Endothelial cell of umbilical vein (primary cell): ENCODE data around the gene RAB11FIP3. TPM values are rescaled to one million over a fixed set of nuclear protein-coding genes. Genes with fewer than 3 reads are reported as not detected.

Experiments used
- BruUV-seq: library from RNA; stranded (reverse); fragments of 400-500 nt; replicated peaks from 2 replicates; lab custom pipeline; 2021; lab: Mats Ljungman, UMichigan
- CTCF ChIA-PET: fragments of 300-600, 350-600 bp; sonication (Branson Sonifier 250); formaldehyde crosslinking; loops from one replicate; lab custom pipeline; 2021; ENCODE audit warnings: antibody characterized with exemption, inconsistent platforms; lab: Charles Lee
- POLR2A ChIA-PET: fragments of 300-600, 350-600 bp; sonication (Branson Sonifier 250); formaldehyde crosslinking; loops from one replicate; lab custom pipeline; 2021; ENCODE audit warnings: antibody characterized with exemption, inconsistent platforms; lab: Charles Lee
- DNase-seq: peaks from one replicate; pipeline ENCODE4 v3.0.0-alpha.2; 2011; ENCODE audit warnings: low read depth, low spot score
- FAIRE-seq: peaks from 2 replicates; lab custom pipeline; 2011; peaks lifted over from hg19 to GRCh38; lab: Jason Lieb, UNC
- H2AFZ ChIP-seq: 2 replicates; pipeline ENCODE4 v1.6.0; 2012; ENCODE audit warnings: low read depth, low read length, control low read depth, inconsistent platforms
- H3K27ac ChIP-seq: 2 replicates; pipeline ENCODE4 v1.5.1; 2011; ENCODE audit warnings: low read depth, mild to moderate bottlenecking, control low read depth, low read length, moderate library complexity; ENCODE audit not compliant: insufficient read depth
- H3K27me3 ChIP-seq, 2 experiments: 2 replicates each; pipeline versions ENCODE4 v1.6.0 to v1.6.1; 2011; ENCODE audit warnings: low read length in 2 of 2, mixed read lengths in 1 of 2; ENCODE audit not compliant: control insufficient read depth in 2 of 2, insufficient read depth in 2 of 2
- H3K36me3 ChIP-seq, 2 experiments: 2 replicates in 1 of 2; 3 replicates in 1 of 2; pipeline ENCODE4 v1.5.1; 2011; ENCODE audit warnings: low read length in 2 of 2, mild to moderate bottlenecking in 1 of 2, moderate library complexity in 1 of 2; ENCODE audit not compliant: control insufficient read depth in 2 of 2, insufficient read depth in 2 of 2; ENCODE audit errors: extremely low read depth in 1 of 2
- H3K4me1 ChIP-seq: 3 replicates; pipeline ENCODE4 v1.5.1; 2011; ENCODE audit warnings: mild to moderate bottlenecking, low read length; ENCODE audit not compliant: control insufficient read depth, insufficient read depth; ENCODE audit errors: extremely low read depth
- H3K4me2 ChIP-seq: 2 replicates; pipeline ENCODE4 v1.6.1; 2011; ENCODE audit warnings: low read length, control low read depth, mixed read lengths; ENCODE audit not compliant: insufficient read depth
- H3K4me3 ChIP-seq, 3 experiments: fragments of 200-600 bp in 1 of 3; sonication (generic), shearing (Covaris generic) in 1 of 3; replicated peaks in 1 of 3; 2 replicates each; pipeline ENCODE4 v1.5.1; 2011 to 2016; ENCODE audit warnings: control low read depth in 3 of 3, low read length in 3 of 3, mild to moderate bottlenecking in 2 of 3, inconsistent platforms in 1 of 3, low read depth in 1 of 3, moderate library complexity in 1 of 3; ENCODE audit not compliant: insufficient read depth in 1 of 3
- H3K79me2 ChIP-seq: 2 replicates; pipeline ENCODE4 v1.6.0; 2012; ENCODE audit warnings: low read length, inconsistent platforms; ENCODE audit not compliant: control insufficient read depth, insufficient read depth
- H3K9ac ChIP-seq: replicated peaks from 2 replicates; pipeline ENCODE3; 2011; ENCODE audit warnings: low read length, control low read depth; ENCODE audit not compliant: insufficient read depth; ENCODE audit errors: extremely low read depth
- H3K9me1 ChIP-seq: replicated peaks from 3 replicates; pipeline ENCODE4 v1.6.0; 2011; ENCODE audit warnings: mild to moderate bottlenecking, low read length; ENCODE audit not compliant: control insufficient read depth, insufficient read depth; ENCODE audit errors: extremely low read depth
- H3K9me3 ChIP-seq: replicated peaks from 2 replicates; pipeline ENCODE4 v1.5.1; 2012; ENCODE audit warnings: low read length, inconsistent platforms; ENCODE audit not compliant: control insufficient read depth, insufficient read depth
- H4K20me1 ChIP-seq: replicated peaks from 2 replicates; pipeline ENCODE3; 2011; ENCODE audit warnings: mild to moderate bottlenecking, low read length; ENCODE audit not compliant: control insufficient read depth, insufficient read depth; ENCODE audit errors: extremely low read depth
- EZH2 ChIP-seq: IDR thresholded peaks from 2 replicates; pipeline ENCODE4 v1.6.1; 2012; ENCODE audit warnings: borderline replicate concordance, low read depth, mild to moderate bottlenecking, moderate library complexity, low read length, inconsistent platforms; ENCODE audit not compliant: severe bottlenecking
- FOS ChIP-seq: IDR thresholded peaks from 2 replicates; pipeline ENCODE4 v1.6.1; 2011; ENCODE audit warnings: mild to moderate bottlenecking, low read length, moderate library complexity, borderline replicate concordance; ENCODE audit not compliant: insufficient read depth
- GATA2 ChIP-seq: IDR thresholded peaks from 2 replicates; pipeline ENCODE4 v1.7.0; 2011; ENCODE audit warnings: low read depth, mild to moderate bottlenecking, moderate library complexity, mixed read lengths, low read length; ENCODE audit not compliant: insufficient read length, insufficient read depth
- JUN ChIP-seq: IDR thresholded peaks from 2 replicates; pipeline ENCODE4 v1.6.1; 2011; ENCODE audit warnings: borderline replicate concordance, low read depth; ENCODE audit not compliant: insufficient read length, insufficient read depth
- MYC ChIP-seq: IDR thresholded peaks from one replicate; pipeline ENCODE4 v1.6.1; 2011; ENCODE audit warnings: mild to moderate bottlenecking, low read depth, low read length
- POLR2A ChIP-seq: IDR thresholded peaks from 2 replicates; pipeline ENCODE4 v1.6.1; 2012; ENCODE audit warnings: low read depth, mild to moderate bottlenecking, control low read depth, low read length
- POLR2AphosphoS5 ChIP-seq: IDR thresholded peaks from 2 replicates; pipeline ENCODE4 v1.6.1; 2012; ENCODE audit warnings: low read depth, mild to moderate bottlenecking, control low read depth, low read length, moderate library complexity; ENCODE audit not compliant: insufficient read depth
- dilution Hi-C: fragments of 300-500 bp; cut with MboI; formaldehyde crosslinking; loops from one replicate; pipeline ENCODE4 v1.15.0; 2019; ENCODE audit warnings: low sequenced_read_pairs; ENCODE audit not compliant: extremely low pct_ligation_motif_present
- intact Hi-C: fragments of 100-400 bp; cut with micrococcal nuclease; formaldehyde crosslinking; loops from one replicate; pipeline ENCODE4 v1.10.0; 2022
- polyA plus RNA-seq, 4 experiments: library from polyadenylated mRNA; depleted of rRNA in 3 of 4; stranded (reverse) in 3 of 4; unstranded in 1 of 4; fragments of >200 nt; gene quantifications; 2 replicates each; pipeline versions ENCODE4 v1.2.1 to v1.2.3, GENCODE V29; 2011 to 2012; ENCODE audit warnings: missing spikeins in 1 of 4
- total RNA-seq: library from RNA; stranded (reverse); gene quantifications from 2 replicates; pipeline ENCODE4 v1.2.3, GENCODE V29; 2021
- TF ChIP-seq, protein P1 (sequence below): IDR thresholded peaks from 2 replicates; pipeline ENCODE4 v1.6.1; 2011; ENCODE audit not compliant: insufficient read depth, insufficient read length
- TF ChIP-seq, protein P2 (sequence below), 2 donors: IDR thresholded peaks; 1 replicate in 1 of 2; 2 replicates in 1 of 2; pipeline ENCODE4 v1.5.1; 2011; ENCODE audit warnings: low read length in 2 of 2, mild to moderate bottlenecking in 2 of 2, moderate library complexity in 2 of 2, control low read depth in 1 of 2, inconsistent platforms in 1 of 2, low read depth in 1 of 2; ENCODE audit not compliant: insufficient read depth in 1 of 2; ENCODE audit errors: extremely low read depth in 1 of 2

RAB11FIP3 gene
- total and polyA plus RNA-seq, 2 donors (not counting 3 experiments of a cell fraction or from before 2014, with no cell fraction given), result 20.5 to 75.9 TPM

GRCh38 chr16:497258-497657 lies 71.8 kb downstream of the RAB11FIP3 start:
- dilution Hi-C loops, result no loop called here
- no peaks in the 10 kb centered on the region for H3K9me1 ChIP-seq
- H2AFZ ChIP-seq, result no peak overlapping the region
- no peak for DNase-seq
- POLR2A ChIA-PET, result no interaction called here
- BruUV-seq, result no TSS peak
- H3K79me2 ChIP-seq, result no peaks in the 10 kb centered on the region
- H3K9ac ChIP-seq, result no peak overlapping the region
- no peak overlapping the region for H3K4me3 ChIP-seq
- H3K36me3 ChIP-seq, result peaks cover 0 to 9% of the 10 kb centered on the region in 2 experiments
- CTCF ChIA-PET, result interaction anchor here (0.9 to 1.5 kb wide), 4 partner anchors 9 to 101 kb away, joined by 3 to 4 read pairs (median 3); no protein-coding TSS in a partner anchor
- H3K27me3 ChIP-seq, result no peaks in the 10 kb centered on the region
- no peaks in the 10 kb centered on the region for H3K4me1 ChIP-seq
- FAIRE-seq, result no peak
- H3K27ac ChIP-seq, result no peak overlapping the region
- TF ChIP-seq MYC (no peak), JUN (no peak), POLR2AphosphoS5 (no peak), FOS (no peak), POLR2A (no peak), GATA2 (no peak), EZH2 (no peak)
- TF ChIP-seq, protein P1, sequence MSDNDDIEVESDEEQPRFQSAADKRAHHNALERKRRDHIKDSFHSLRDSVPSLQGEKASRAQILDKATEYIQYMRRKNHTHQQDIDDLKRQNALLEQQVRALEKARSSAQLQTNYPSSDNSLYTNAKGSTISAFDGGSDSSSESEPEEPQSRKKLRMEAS, result no peak
- TF ChIP-seq, protein P2, sequence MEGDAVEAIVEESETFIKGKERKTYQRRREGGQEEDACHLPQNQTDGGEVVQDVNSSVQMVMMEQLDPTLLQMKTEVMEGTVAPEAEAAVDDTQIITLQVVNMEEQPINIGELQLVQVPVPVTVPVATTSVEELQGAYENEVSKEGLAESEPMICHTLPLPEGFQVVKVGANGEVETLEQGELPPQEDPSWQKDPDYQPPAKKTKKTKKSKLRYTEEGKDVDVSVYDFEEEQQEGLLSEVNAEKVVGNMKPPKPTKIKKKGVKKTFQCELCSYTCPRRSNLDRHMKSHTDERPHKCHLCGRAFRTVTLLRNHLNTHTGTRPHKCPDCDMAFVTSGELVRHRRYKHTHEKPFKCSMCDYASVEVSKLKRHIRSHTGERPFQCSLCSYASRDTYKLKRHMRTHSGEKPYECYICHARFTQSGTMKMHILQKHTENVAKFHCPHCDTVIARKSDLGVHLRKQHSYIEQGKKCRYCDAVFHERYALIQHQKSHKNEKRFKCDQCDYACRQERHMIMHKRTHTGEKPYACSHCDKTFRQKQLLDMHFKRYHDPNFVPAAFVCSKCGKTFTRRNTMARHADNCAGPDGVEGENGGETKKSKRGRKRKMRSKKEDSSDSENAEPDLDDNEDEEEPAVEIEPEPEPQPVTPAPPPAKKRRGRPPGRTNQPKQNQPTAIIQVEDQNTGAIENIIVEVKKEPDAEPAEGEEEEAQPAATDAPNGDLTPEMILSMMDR (IDR thresholded peaks at IDR 0.05; ENCODE audit: extremely low read depth in 1 of 2, insufficient read depth in 1 of 2, low read depth in 1 of 2, low read length in 2 of 2), result no peak
- H4K20me1 ChIP-seq, result no peaks in the 10 kb centered on the region
- no peaks in the 10 kb centered on the region for H3K9me3 ChIP-seq
- intact Hi-C loops, result loop anchor here (5.0 kb wide), 1 partner anchor 70 kb away; the partner anchor contains the start of gene RAB11FIP3
- no peak overlapping the region for H3K4me2 ChIP-seq
